Stimulated activated CD8-positive, alpha-beta memory T cell treated with anti-CD3 and anti-CD28 coated beads, Interleukin-15, amount 100 ng/mL, for 4 hours (primary cell): ENCODE results near the gene ARHGEF25.
"Not testable (repeated sequence)": the region's sequence is repeated elsewhere in the genome, so short reads cannot be mapped to it uniquely, and the experiment has no call there.

Source experiments
- DNase-seq, 2 donors: peaks; one replicate each; pipeline ENCODE4 v3.0.0-alpha.2; 2020; ENCODE audit warnings: low read depth in 2 of 2

Gene ARHGEF25

DNA sequence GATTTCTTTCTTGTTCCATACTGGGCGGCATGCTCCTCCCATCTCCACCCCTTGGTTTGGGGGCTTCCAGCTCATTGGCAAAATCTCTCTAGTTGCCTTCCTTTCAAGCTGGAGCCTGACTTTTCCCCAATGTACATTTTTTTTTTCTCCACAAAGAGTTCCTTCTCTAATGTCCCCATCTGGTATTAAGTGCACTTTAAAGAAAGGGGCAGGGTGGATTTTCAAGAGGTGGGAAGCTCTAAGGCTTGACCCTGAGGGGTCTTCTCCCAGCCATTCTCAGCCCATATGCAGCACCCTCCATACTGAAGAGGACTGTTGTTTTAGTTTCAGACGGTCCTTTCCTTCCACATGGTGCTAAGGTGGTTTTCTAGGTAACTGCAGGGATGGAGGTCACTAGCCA is 26.1 kb upstream of the ARHGEF25 start:
- no peak for DNase-seq

GRCh38 chr12:57586128-57586527 is 25.1 kb upstream of the ARHGEF25 start:
- no peak for DNase-seq

DNA sequence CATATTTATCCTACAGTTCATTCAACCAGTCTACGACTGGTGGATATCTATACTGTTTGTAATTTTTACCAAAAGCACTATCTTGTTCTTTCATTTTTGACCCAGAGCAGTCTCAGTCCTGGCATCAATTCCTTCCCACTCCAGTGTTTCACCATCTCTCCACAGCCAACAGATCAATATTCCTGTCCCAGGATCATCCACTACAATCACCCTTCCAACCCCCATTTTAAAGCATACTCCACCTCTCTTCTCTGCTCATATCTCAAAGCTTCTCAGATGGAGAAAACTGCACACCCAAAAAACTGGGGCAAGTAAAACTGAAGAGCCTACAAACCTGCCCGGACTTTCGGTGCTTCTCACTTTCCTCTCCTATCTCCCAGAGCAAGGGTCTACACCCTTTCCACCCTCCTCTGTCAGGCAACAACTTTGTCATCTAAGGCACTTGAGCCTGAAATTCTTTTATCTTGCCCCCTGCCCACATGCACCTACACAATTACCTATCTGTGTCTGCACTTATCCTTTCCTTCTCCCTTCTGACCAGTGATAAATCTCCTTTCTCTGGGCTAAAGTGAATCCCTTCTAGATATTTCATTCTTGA is 24.3 kb upstream of the ARHGEF25 start:
- DNase-seq, result no peak

- DNase-seq, result not testable (repeated sequence)
These were observed 22.2 kb upstream of the ARHGEF25 start for GRCh38 chr12:57588951-57589610.

GRCh38 chr12:57590479-57590863 is 20.8 kb upstream of the ARHGEF25 start:
- DNase-seq, result no peak

DNA sequence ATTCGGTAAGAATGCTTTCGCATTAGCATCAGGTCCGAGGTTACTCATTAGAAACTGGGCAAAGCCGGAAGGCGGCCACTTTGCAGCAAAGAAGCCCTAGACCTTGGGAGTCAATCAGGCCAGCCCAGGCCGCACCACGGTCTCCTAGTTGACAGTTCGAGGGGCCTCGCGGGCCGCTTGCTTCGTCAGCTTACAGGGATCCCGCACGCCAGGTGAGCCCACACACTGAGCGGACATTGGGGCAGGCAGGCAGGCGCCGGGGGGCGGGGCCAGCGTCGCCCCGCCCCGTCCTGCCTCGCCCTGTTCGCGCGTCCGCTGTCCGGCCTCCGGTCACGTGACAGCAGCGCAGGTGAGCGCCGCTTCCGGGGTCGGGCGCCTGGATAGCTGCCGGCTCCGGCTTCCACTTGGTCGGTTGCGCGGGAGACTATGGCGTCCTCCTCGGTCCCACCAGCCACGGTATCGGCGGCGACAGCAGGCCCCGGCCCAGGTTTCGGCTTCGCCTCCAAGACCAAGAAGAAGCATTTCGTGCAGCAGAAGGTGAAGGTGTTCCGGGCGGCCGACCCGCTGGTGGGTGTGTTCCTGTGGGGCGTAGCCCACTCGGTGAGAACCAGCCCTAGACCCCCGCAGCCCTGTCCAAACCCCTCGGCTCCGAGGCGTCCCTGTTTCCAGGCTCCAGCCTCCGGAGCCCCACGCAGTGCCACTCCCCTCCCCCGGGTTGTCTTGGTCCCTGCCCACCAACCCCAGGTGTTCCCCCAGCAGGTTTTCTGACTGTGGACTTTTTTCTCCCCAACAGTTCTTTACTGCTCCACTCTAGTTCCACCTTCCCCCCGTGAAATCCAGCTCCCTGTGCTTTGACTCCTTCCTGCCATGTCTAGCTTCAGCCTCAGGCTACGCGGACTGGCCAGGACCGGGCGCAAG is 20.1 kb upstream of the ARHGEF25 start, which contains the start of gene PIP4K2C:
Gene PIP4K2C (plus strand): TSS at position 329 of the 918 bp plus-strand sequence. CDS start 98 bp downstream, at position 427.
- peak; percentile 47 to 67 for DNase-seq

GRCh38 chr12:57591782-57592325 is 19.4 kb upstream of the ARHGEF25 start:
- no peak for DNase-seq

- no peak for DNase-seq
These were observed 18.6 kb upstream of the ARHGEF25 start for GRCh38 chr12:57592551-57593165.

DNA sequence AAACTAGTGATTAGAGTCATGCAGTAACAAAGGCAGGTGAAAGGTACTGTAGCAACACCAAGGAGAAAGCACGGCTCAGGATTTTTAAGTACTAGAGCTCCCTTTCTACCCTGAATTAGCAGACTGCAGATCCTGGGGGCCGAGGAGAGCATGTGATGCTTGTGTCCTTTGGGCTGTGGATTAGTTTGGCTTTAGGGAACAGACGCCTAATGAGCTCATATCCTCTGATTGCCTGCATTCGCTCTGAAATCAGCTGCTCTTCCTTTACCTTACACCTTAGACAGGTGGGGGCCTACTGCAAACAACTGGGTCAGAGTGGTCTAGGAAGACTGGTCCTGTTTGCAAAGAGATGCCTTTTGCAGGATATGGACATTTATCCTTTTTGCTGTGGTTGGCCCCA is 18.0 kb upstream of the ARHGEF25 start:
- DNase-seq, result no peak

GRCh38 chr12:57600395-57600794 is 10.8 kb upstream of the ARHGEF25 start:
- no peak for DNase-seq

- no peak for DNase-seq
These were observed 8.7 kb upstream of the ARHGEF25 start for GRCh38 chr12:57602544-57602943.

DNA sequence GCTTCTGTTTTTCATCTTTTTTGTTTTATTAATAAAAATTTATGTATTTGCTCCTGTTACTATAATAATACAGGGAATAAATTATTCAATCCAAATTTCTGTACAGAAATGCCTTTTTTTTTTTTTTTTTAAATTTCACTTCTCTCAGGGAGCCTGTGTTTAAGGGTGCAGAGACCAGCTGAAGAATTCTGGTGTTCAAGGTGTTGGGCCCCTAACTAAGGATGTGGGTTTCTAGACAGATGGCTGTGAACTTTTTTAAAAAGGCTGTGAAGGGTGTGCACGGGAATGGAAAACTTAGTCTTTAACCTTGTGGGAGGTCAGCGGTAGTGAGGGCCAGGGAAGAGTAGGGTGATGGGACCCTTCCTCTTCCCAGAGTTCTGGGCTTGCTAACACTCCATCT is 7.9 kb upstream of the ARHGEF25 start:
- no peak for DNase-seq

GRCh38 chr12:57603815-57604453 is 7.3 kb upstream of the ARHGEF25 start:
- no peak for DNase-seq

DNA sequence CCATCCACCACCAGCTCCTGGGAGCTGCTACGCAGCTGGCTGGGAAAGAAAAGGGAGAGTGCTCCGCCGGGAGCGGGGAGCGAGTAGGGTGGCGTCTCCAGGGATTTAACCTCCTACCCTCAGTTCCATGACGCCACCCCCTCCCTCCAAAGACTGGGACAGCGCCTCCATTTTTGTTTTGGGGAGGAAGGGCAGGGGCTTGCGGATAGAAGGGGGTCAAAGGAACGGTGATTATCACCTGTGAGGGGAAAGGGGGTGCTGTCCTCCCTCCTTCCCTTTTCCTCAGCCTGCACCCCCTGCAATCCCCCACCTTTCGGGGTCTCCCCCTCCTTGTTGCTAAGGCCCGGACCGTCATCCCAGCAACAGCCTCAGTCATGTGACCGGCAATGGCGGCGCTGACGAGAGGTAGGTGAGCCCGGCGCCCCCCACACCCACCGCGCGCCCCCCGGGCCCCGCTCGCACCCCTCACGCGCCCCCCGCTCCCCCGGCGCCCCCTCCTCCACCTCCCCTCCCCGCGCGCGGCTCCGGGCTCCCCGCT is 6.7 kb upstream of the ARHGEF25 start, which contains the start of gene DTX3:
Gene DTX3 (plus strand): TSS at position 371 of the 538 bp plus-strand sequence. CDS start 1,694 bp downstream, outside the sequence.
- DNase-seq, result no peak

DNA sequence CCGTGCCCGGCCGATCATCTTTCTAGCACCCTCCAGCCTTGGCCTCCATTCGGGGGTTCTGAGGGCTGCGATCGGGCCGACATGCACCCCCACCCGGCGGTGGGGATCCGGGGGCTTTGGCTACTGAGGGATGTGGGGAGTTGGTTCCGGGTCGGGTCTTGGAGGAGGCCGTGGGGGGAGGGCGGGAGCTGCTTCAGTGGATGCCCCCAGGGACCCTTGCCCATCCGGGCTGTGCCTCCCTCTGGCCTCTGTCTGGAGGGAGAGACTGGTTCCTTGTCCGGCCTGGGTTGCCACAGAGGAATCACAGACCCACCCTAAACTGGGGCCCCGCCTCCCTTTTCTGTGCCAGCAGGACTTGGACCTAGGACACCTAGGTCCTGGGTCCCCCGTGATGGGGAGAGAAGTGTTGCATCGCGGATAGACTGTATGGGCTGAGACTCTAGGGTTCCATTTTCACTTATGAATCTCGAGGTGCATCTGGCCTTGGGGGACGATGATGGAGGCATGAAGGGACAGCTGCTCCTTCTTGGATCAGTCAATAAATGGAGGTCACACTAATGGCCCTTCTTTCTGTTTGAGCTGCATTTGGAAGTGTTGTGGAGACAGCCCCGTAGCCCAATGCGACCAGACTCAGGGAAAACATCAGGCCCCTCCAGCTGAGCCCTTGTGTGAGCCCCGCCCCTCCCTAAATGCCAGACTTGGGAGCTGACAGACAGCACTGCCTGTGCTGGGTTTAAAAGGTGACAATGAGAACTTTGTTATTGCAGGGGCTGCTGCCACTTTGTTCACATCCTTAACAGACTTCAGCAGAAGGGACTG is 6.0 kb upstream of the ARHGEF25 start:
- no peak for DNase-seq

GRCh38 chr12:57605811-57606311 is 5.4 kb upstream of the ARHGEF25 start:
- no peak for DNase-seq

DNA sequence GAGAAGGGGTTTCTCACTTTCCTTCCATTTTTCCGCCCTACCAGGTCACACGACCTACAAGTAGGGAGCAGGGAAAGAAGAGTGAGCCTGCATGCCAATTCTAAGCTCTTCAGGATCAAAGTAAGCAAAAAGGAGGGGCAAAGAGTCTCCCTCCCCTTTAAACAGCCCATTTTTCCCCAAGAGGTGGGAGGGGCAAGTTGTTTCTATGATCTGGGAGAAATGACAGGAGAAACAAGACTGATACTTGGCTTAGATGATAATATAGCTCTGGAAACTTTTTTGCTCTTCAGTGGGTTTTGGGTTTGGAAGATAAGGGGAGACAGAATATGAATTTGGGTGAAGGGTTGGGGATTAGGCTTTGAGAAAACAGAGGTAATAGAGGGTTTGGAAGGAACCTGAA is 4.8 kb upstream of the ARHGEF25 start:
- no peak for DNase-seq

- DNase-seq, result no peak
These were observed 4.4 kb upstream of the ARHGEF25 start for GRCh38 chr12:57606821-57607220.

DNA sequence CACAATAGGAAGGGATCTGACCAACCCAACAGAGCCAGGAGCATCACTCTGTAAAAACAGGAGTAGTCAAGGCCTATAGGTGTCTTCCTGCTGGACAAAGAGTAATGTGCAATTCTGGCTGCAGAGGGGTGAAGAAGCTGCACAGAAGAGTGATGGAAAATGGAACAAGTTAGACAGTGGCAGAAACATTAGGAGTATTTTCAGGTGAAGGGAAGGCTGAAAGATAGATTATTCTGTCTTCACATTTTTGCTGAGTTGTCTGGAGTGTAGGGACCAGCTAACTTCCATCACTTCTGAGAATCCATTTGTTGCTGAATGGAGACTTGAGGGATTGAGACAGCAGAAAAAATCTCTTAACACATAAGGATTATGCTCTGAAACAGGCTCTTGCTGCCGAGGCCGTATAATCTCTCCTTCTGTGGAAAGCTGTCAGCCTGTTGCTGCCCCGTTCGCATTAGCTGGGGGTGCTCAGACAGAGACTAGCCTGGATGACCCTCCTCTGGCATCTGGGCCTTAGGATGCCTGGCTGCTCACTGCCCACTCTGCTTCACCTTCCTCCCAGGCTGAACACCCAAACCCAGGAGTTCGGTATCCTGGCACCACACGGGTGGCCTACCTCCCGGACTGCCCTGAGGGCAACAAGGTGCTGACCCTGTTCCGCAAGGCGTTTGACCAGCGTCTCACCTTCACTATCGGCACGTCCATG is 3.1 kb upstream of the ARHGEF25 start:
- no peak for DNase-seq
